A673 (cell line): ENCODE data around the gene TSHZ1.

Experiments
- EZH2 ChIP-seq: fragments of 200-600 bp; sonication (generic); IDR thresholded peaks from 2 replicates; pipeline ENCODE4 v1.6.1; 2017; ENCODE audit warnings: borderline replicate concordance, low read depth, mild to moderate bottlenecking, mixed read lengths, antibody characterized with exemption, low read length; ENCODE audit not compliant: poor library complexity, severe bottlenecking
- TF ChIP-seq, protein P1 (sequence below): fragments of 300-800, 200-600 bp; sonication (generic); conservative IDR thresholded peaks from 2 replicates; pipeline ENCODE4 v1.5.1; 2017; ENCODE audit warnings: low read depth, mild to moderate bottlenecking, antibody characterized with exemption, low read length, moderate library complexity, mixed read lengths

DNA sequence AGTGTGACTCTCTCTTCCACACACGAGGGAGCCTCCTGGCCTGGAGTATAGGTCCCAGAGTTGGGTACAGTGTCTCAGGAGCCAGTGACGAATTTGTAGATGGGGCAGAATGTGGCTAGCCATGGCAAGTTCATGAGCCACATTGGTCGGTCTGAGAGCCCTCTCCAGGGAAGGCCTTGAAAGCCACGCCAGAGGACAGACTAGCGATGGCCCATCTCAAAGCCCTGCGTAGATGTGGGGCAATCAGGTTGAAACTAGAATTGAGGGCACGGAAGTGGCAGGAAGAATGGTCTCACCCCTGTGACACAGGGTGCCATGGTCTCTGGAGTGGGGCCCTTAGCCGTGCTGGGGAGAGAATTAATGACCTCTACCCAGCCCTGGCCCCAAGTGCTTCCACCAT is 106.2 kb downstream of the TSHZ1 start:
- TF ChIP-seq EZH2 = no peak
- TF ChIP-seq, protein P1, sequence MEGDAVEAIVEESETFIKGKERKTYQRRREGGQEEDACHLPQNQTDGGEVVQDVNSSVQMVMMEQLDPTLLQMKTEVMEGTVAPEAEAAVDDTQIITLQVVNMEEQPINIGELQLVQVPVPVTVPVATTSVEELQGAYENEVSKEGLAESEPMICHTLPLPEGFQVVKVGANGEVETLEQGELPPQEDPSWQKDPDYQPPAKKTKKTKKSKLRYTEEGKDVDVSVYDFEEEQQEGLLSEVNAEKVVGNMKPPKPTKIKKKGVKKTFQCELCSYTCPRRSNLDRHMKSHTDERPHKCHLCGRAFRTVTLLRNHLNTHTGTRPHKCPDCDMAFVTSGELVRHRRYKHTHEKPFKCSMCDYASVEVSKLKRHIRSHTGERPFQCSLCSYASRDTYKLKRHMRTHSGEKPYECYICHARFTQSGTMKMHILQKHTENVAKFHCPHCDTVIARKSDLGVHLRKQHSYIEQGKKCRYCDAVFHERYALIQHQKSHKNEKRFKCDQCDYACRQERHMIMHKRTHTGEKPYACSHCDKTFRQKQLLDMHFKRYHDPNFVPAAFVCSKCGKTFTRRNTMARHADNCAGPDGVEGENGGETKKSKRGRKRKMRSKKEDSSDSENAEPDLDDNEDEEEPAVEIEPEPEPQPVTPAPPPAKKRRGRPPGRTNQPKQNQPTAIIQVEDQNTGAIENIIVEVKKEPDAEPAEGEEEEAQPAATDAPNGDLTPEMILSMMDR = no peak
